ENCODE measurements around the gene ZNF496. TPM values are rescaled to one million over a fixed set of nuclear protein-coding genes. Genes with fewer than 3 reads are reported as not detected.

The ZNF496 gene
- total RNA-seq, 1 experiment from 2014 or later, result 21.4 TPM

DNA sequence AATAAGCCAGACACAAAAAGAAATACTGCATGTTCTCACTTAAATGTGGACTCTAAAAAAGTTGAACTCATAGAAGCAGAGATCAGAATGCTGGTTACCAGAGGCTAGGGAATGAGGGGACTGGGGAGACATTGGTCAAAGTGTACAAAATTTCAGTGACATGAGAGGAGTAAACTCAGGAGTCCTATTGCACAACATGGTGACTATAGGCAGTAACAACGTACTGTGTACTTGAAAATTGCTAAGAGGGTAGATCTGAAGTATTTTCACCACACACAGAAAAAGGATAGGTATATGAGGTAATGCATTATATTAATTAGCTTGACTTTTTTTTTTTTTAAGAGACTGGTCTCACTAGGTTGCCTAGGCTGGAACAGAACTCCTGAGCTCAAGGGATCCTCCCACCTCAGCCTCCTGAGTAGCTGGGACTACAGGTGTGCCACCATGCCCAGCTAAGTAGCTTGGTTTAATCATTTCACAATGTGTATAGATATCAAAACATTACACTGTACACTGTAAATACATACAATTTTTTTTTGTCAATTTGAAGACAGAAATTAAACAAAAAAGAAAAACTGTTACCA lies 7.4 kb downstream of the ZNF496 start:
- TF ChIP-seq POLR2AphosphoS5 (IDR thresholded peaks at IDR 0.05; ENCODE audit: low read depth, low read length), result no peak
- TF ChIP-seq TCF7L2 (IDR thresholded peaks at IDR 0.05; ENCODE audit: low read depth, low read length), result no peak
- TF ChIP-seq, protein P1, sequence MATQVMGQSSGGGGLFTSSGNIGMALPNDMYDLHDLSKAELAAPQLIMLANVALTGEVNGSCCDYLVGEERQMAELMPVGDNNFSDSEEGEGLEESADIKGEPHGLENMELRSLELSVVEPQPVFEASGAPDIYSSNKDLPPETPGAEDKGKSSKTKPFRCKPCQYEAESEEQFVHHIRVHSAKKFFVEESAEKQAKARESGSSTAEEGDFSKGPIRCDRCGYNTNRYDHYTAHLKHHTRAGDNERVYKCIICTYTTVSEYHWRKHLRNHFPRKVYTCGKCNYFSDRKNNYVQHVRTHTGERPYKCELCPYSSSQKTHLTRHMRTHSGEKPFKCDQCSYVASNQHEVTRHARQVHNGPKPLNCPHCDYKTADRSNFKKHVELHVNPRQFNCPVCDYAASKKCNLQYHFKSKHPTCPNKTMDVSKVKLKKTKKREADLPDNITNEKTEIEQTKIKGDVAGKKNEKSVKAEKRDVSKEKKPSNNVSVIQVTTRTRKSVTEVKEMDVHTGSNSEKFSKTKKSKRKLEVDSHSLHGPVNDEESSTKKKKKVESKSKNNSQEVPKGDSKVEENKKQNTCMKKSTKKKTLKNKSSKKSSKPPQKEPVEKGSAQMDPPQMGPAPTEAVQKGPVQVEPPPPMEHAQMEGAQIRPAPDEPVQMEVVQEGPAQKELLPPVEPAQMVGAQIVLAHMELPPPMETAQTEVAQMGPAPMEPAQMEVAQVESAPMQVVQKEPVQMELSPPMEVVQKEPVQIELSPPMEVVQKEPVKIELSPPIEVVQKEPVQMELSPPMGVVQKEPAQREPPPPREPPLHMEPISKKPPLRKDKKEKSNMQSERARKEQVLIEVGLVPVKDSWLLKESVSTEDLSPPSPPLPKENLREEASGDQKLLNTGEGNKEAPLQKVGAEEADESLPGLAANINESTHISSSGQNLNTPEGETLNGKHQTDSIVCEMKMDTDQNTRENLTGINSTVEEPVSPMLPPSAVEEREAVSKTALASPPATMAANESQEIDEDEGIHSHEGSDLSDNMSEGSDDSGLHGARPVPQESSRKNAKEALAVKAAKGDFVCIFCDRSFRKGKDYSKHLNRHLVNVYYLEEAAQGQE (IDR thresholded peaks at IDR 0.05; ENCODE audit: insufficient read depth in 1 of 2, low read depth in 2 of 2, low read length in 1 of 2), result no peak
- Histone ChIP-seq H3K27me3 (ENCODE audit: control insufficient read depth, insufficient read depth, low read length) (no peaks in the 10 kb centered on the region), H3K27ac (ENCODE audit: low read length) (no peak overlapping the region), H3K4me3 (ENCODE audit: low read depth in 2 of 2, low read length in 2 of 2) (no peak overlapping the region), H3K9me3 (ENCODE audit: control insufficient read depth, insufficient read depth, low read depth, low read length) (no peaks in the 10 kb centered on the region), H3K4me1 (ENCODE audit: control insufficient read depth, insufficient read depth, low read length) (no peaks in the 10 kb centered on the region), H3K36me3 (ENCODE audit: control insufficient read depth, insufficient read depth, low read length) (peaks cover 10% of the 10 kb centered on the region)
- CTCF ChIA-PET, result no interaction called here
- DNase-seq (ENCODE audit: low read depth, low spot score) (no peak), ATAC-seq (no peak)
- no TSS peak for BruUV-seq (replicated peaks)
- intact Hi-C loops (cut with micrococcal nuclease; ENCODE audit: unreplicated experiment), result no loop called here
- in situ Hi-C loops (cut with HindIII; ENCODE audit: low pct_unique_long_range_greater_than_20kb, low sequenced_read_pairs), result no loop called here
- POLR2A ChIA-PET, result no interaction called here

DNA sequence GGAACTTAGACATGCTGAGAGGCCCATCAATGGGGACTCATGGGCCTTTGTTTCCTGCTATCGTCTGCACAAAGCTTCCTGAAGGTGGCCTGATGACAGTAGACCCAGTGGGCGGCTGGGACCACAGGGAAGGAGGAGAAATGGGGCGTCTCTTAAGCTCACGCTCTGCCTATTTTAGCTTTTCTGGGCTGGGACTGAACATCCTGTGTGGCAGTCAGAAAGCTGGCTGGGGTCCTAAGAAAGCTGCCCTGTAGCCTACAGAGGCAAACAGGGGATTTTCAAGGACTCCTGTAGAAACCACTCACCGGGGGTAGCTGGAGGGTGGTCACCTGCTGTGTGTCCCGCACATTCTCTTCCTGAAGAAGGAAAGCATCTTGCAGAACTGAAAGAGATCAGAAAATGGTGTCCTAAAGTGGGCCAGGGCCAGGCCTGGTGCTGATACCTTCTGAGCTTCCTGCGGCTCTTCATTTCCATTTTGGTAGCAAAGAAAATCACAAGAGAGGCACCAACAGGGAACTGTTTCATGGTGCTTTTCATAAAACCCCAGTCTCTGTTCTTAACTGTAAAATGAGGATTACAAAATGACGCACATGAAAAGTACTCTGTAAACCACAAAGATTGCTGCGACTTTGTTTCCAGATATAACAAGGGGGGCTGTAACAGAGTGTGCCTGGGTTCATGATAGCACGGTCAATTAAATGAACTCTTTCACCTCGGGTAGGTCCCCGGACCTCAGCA lies 8.6 kb downstream of the ZNF496 start:
- in situ Hi-C loops (cut with HindIII; ENCODE audit: low pct_unique_long_range_greater_than_20kb, low sequenced_read_pairs), result no loop called here
- Histone ChIP-seq H3K27me3 (ENCODE audit: control insufficient read depth, insufficient read depth, low read length) (no peaks in the 10 kb centered on the region), H3K9me3 (ENCODE audit: control insufficient read depth, insufficient read depth, low read depth, low read length) (no peaks in the 10 kb centered on the region), H3K4me1 (ENCODE audit: control insufficient read depth, insufficient read depth, low read length) (no peaks in the 10 kb centered on the region), H3K36me3 (ENCODE audit: control insufficient read depth, insufficient read depth, low read length) (peaks cover 6% of the 10 kb centered on the region), H3K4me3 (ENCODE audit: low read depth in 2 of 2, low read length in 2 of 2) (no peak overlapping the region), H3K27ac (ENCODE audit: low read length) (no peak overlapping the region)
- no TSS peak for BruUV-seq (replicated peaks)
- ATAC-seq (no peak), DNase-seq (ENCODE audit: low read depth, low spot score) (no peak)
- POLR2A ChIA-PET, result no interaction called here
- intact Hi-C loops (cut with micrococcal nuclease; ENCODE audit: unreplicated experiment), result no loop called here
- TF ChIP-seq, protein P1 (IDR thresholded peaks at IDR 0.05; ENCODE audit: insufficient read depth in 1 of 2, low read depth in 2 of 2, low read length in 1 of 2), result no peak
- no peak for TF ChIP-seq SIN3A (IDR thresholded peaks at IDR 0.05; ENCODE audit: borderline replicate concordance, insufficient read depth, low read depth, low read length)
- TF ChIP-seq POLR2AphosphoS5 (IDR thresholded peaks at IDR 0.05; ENCODE audit: low read depth, low read length), result no peak
- TF ChIP-seq, protein P2, sequence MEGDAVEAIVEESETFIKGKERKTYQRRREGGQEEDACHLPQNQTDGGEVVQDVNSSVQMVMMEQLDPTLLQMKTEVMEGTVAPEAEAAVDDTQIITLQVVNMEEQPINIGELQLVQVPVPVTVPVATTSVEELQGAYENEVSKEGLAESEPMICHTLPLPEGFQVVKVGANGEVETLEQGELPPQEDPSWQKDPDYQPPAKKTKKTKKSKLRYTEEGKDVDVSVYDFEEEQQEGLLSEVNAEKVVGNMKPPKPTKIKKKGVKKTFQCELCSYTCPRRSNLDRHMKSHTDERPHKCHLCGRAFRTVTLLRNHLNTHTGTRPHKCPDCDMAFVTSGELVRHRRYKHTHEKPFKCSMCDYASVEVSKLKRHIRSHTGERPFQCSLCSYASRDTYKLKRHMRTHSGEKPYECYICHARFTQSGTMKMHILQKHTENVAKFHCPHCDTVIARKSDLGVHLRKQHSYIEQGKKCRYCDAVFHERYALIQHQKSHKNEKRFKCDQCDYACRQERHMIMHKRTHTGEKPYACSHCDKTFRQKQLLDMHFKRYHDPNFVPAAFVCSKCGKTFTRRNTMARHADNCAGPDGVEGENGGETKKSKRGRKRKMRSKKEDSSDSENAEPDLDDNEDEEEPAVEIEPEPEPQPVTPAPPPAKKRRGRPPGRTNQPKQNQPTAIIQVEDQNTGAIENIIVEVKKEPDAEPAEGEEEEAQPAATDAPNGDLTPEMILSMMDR (IDR thresholded peaks at IDR 0.05), result no peak
- no peak for TF ChIP-seq TCF7L2 (IDR thresholded peaks at IDR 0.05; ENCODE audit: low read depth, low read length)
- CTCF ChIA-PET, result no interaction called here
